LNCaP clone FGC (cell line): ENCODE results near the gene CLRN3.

ENCODE experiments used
- DNase-seq: peaks from one replicate; pipeline ENCODE4 v3.0.0-alpha.2; 2011; ENCODE audit warnings: low read depth
- H3K4me3 ChIP-seq: 2 replicates; pipeline ENCODE4 v1.5.1; 2011; ENCODE audit warnings: mild to moderate bottlenecking, low read depth, low read length, control low read depth
- TF ChIP-seq, protein P1 (sequence below): IDR thresholded peaks from 2 replicates; pipeline ENCODE4 v1.5.1; 2012; ENCODE audit warnings: mild to moderate bottlenecking; ENCODE audit not compliant: control insufficient read depth, insufficient read depth; ENCODE audit errors: extremely low read depth

Gene CLRN3

DNA sequence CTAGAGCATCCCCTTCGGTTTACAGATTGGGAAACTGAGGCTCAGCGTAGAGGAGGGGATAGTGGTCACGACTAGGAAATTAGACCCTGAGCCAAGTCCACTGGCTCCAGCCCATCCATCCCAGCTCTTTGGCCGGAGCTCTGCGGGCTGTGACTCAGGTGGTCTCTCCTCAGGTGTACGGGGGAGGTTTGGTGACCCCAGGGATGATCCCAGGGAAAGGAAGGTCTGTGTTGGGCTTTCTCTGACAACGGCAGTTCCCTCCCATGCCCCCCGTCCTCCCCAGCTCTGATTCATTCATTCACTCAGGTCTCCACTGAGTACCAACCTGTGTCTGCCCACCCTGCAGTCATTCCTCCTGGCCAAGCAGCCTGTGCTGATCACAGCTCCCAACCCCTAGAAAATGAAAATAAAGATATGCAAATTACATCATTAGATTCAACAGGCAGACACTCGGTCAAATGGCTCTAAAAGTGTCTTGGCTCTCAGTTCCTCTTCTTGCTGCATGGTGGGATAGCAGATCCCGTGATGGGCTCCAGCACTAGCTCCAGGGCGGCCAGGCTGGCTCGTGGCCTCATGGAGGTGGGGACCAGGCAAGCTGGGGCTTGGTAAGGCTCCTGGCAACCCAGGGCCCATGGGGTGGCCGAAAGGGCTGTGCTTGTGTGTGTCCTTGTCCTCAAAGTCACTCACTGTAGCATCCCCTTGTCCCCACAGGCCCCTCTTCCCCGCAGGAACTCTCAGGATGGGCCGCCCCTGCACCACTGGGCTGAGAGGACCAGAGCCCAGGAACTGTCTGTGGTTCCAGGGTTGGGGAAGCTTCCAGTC, 37.8 kb downstream of the CLRN3 start:
- DNase-seq = no peak
- TF ChIP-seq, protein P1, sequence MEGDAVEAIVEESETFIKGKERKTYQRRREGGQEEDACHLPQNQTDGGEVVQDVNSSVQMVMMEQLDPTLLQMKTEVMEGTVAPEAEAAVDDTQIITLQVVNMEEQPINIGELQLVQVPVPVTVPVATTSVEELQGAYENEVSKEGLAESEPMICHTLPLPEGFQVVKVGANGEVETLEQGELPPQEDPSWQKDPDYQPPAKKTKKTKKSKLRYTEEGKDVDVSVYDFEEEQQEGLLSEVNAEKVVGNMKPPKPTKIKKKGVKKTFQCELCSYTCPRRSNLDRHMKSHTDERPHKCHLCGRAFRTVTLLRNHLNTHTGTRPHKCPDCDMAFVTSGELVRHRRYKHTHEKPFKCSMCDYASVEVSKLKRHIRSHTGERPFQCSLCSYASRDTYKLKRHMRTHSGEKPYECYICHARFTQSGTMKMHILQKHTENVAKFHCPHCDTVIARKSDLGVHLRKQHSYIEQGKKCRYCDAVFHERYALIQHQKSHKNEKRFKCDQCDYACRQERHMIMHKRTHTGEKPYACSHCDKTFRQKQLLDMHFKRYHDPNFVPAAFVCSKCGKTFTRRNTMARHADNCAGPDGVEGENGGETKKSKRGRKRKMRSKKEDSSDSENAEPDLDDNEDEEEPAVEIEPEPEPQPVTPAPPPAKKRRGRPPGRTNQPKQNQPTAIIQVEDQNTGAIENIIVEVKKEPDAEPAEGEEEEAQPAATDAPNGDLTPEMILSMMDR = no peak
- no peak overlapping the region for H3K4me3 ChIP-seq

GRCh38 chr10:127853868-127854768, 38.6 kb downstream of the CLRN3 start:
- no peak overlapping the region for H3K4me3 ChIP-seq
- DNase-seq = peak; percentile 30
- TF ChIP-seq, protein P1 = peak; percentile 80

GRCh38 chr10:127852456-127852855, 40.3 kb downstream of the CLRN3 start:
- TF ChIP-seq, protein P1 = no peak
- H3K4me3 ChIP-seq = no peak overlapping the region
- DNase-seq = no peak

DNA sequence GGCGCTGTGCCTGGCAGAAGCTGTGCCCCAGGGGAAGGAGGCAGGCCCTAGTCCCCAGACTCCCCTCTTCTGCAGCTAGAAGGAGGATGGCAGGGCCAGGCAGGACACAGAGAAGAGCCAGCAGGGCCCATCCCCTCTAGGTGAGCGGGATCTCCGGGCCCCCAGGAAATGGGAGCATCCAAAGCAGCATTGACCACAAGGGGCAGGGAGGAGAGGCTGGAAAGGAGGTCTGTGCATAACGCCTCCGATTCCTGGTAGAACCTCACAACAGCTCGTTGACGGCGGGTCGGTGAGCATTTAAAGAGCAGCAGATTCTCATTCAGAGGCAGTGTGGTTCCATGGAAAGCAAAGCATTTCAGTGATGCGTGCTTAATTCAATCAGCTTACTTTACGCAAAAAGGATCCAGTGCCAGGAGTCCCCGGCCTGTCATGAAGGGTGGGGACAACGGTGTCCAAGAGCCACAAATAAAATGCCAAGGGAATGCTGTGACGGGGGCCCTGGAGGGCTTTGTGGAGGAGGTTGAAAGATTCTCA, 41.0 kb downstream of the CLRN3 start:
- no peak for DNase-seq
- H3K4me3 ChIP-seq = no peak overlapping the region
- TF ChIP-seq, protein P1 = no peak

- DNase-seq = no peak
- TF ChIP-seq, protein P1 = no peak
- no peak overlapping the region for H3K4me3 ChIP-seq
Measured at GRCh38 chr10:127850944-127851343, 41.8 kb downstream of the CLRN3 start.

DNA sequence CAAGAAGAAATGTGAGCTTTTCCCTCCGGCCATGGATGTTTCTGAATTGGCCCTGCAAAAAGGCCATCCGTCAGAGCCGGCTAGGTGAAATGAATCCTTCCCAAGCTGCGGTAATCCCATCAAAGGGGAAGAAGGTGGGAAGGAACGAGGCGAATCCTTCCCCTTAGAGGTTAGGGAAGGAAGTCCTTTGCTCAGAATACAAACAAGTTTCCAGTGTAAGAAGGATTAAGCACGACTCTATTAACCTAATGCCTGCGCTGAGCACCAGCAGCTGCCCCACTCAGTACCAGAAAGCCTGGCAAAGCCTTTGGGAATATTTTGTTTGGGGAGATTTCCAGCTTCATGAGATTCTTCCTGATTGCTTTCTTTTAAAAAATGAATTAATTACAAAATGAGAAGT, 42.8 kb downstream of the CLRN3 start:
- TF ChIP-seq, protein P1 = no peak
- H3K4me3 ChIP-seq = no peak overlapping the region
- DNase-seq = no peak
